Muscle of arm (tissue), 12 donors: ENCODE measurements around the gene MS4A18. TPM values are rescaled to one million over a fixed set of nuclear protein-coding genes. Genes with fewer than 3 reads are reported as not detected.
"Not testable (repeated sequence)": the region's sequence is repeated elsewhere in the genome, so short reads cannot be mapped to it uniquely, and the experiment has no call there.

Source experiments
- DNase-seq: peaks from one replicate; pipeline ENCODE4 v3.0.0-alpha.2; 2013
- polyA plus RNA-seq, 12 donors: library from polyadenylated mRNA; unstranded; fragments of 120-200 nt; gene quantifications; one replicate each; pipeline ENCODE4 v1.2.1, GENCODE V29; 2013; ENCODE audit not compliant: insufficient read length in 12 of 12

MS4A18 gene
- polyA plus RNA-seq, 12 donors = not detected

DNA sequence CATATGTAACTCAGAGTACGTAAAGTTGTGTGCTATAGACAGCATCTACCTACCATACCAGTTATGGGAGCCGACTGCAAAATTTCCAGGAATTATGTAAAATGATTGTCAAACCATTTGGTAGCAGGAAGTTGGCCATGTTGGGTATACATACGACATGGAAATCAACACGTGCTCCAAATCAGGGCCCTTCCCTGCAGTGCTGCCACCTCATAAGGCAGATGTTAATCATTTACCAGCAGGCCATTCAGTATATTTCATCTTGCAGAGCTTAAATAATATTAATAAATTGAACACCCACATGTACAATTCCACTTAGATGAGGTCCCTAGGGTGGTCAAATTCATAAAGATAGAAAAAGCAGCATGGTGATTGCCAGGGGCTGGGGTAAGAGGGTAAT, 9.8 kb downstream of the MS4A18 start:
- no peak for DNase-seq

DNA sequence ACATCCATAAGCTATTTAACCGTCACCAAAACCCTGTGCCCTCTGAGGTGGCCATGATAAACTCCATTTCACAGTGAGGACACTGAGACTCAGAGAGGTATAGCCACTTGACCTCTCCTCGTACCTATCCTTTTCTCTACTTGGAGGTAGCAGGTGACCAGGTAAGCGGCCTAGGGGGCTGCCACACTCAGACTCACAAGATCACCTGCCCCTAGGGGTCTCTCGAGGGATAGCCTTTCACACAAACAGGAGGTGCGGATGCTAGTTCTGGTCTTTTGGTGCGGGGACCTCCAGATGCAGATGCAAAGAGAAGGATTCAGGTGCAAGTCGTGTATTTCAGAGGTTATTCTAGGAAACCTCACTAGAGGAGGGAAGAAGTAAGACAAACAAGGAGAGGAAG, 14.6 kb downstream of the MS4A18 start:
- DNase-seq = no peak

- no peak for DNase-seq
These were observed 16.1 kb downstream of the MS4A18 start for GRCh38 chr11:60740573-60740972.

- DNase-seq = no peak
These were observed 16.9 kb downstream of the MS4A18 start for GRCh38 chr11:60741421-60741820.

- DNase-seq = no peak
These were observed 18.5 kb downstream of the MS4A18 start for GRCh38 chr11:60743058-60743457.

GRCh38 chr11:60744114-60744513, 19.6 kb downstream of the MS4A18 start:
- no peak for DNase-seq

DNA sequence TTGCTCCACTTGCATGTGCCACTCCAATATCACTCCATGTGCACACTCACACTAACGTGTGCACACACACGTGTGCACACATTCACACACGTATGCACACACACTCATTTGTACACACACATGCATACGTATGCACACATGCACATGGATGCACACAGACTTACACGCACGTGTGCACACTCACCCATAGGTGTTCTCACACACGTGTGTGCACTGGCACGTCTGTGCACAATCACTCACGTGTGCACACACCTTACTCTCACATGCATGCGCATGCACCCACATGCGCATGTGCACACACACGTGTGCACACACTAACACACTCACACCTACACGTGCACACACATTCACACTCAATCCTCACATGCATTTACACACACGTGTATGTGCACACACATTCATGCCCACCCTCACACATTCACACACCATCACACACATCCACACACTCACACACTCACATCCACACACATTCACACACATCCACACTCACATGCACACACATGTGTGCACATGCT, 22.9 kb downstream of the MS4A18 start:
- DNase-seq = no peak

GRCh38 chr11:60748225-60748624, 23.7 kb downstream of the MS4A18 start:
- no peak for DNase-seq

DNA sequence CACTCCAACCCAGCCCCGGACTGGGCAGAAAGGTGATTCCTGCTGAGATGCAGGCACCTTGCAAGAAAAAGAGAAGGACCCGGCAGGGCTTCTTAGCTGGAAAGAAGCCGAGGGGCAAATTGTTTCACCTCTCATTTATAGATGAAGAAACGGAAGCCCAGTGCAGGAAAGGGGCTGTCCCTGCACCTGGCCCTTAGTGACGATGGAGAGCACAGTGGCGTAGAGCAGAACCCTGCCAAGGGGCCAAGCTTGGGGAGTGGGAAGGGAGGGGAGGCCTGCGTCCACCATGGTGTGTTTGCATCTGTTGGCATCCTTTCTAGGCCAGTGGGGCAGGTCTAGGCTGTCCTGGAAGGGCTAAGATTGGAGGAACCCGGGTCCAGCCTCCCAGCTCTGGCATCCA, 24.3 kb downstream of the MS4A18 start:
- DNase-seq = no peak

DNA sequence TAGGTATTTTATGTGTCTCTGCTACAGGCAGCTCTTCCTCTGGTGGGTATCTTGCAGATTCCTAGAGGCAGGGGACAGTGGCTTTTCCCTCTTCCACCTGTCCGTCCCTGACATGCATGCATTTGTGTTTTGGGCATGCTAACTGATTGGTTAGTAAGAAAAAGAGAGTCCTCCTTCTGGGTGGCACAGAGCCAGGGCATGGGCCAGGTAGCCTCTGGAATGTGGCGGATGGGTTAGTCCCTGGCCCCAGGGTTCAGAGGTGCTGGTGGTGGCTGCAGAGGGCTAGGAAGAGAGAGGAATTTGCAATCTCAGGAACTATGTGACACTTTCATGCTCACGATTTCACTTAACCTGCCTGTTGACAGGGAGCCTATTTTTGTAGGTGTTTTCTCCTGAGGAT, 26.4 kb downstream of the MS4A18 start:
- DNase-seq = no peak

GRCh38 chr11:60753309-60753708, 28.8 kb downstream of the MS4A18 start:
- no peak for DNase-seq

DNA sequence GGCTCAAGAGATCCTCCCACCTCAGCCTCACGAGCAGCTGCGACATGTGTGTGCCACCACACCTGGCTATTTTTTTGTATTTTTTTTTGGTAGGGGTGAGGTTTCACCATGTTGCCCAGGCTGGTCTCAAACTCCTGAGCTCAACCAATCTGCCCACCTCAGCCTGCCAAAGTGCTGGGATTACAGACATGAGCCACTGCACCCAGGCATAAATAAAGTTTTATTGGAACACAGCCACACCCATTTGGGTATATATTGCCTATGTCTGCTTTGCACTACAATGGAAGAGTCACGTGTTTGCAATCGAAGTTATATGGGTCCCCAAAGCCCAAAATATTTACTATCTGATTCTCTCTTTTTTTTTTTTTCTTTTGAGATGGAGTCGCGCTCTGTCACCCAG, 30.4 kb downstream of the MS4A18 start:
- DNase-seq = no peak

DNA sequence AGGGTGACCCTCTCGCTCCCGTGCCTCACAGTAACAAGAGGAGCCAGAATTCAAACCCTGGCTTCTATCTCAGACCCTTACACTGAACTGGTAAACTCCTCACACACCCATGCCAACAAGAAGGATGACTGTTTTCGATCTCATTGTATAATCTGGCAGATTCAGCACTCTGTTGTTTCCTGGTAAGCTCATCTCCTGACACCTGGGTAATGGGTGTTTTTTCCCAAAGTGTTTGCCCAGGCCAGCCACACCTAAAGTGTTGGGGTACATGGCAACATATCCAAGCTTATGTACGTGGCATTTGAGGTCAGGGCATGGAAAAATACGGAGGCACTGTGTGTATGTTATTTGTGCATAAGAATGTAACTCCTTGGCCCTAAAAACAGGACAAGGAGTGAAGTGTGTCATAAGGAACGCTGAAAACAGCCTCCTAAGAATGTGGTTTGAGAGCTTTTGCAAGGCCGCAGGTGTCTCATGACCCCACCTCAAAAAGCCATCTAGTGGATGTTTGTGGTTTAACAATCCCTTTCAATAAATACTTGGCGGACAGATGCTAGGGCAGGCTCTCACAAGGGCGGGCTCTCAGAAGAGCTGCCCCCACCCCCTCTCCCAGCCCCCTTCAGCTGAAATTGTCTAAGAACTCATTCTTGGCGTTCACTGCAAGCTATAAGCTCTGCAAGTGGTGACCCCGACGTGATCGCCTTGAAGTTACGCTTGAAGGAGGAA, 31.9 kb downstream of the MS4A18 start, which contains the start of gene MS4A15:
Gene MS4A15 (plus strand): TSS at position 561 of the 726 bp plus-strand sequence. CDS start 6,867 bp downstream, outside the sequence.
- no peak for DNase-seq

GRCh38 chr11:60757231-60757800, 32.8 kb downstream of the MS4A18 start:
- DNase-seq = no peak

- DNase-seq = not testable (repeated sequence)
These were observed 34.2 kb downstream of the MS4A18 start for GRCh38 chr11:60758671-60759070.

GRCh38 chr11:60759438-60760225, 35.1 kb downstream of the MS4A18 start:
- not testable (repeated sequence) for DNase-seq

GRCh38 chr11:60761436-60762190, 37.1 kb downstream of the MS4A18 start:
- DNase-seq = peak; percentile 36

GRCh38 chr11:60762851-60763691, 38.6 kb downstream of the MS4A18 start:
- DNase-seq = peak; percentile 49

GRCh38 chr11:60763692-60764369, 39.3 kb downstream of the MS4A18 start:
- no peak for DNase-seq

DNA sequence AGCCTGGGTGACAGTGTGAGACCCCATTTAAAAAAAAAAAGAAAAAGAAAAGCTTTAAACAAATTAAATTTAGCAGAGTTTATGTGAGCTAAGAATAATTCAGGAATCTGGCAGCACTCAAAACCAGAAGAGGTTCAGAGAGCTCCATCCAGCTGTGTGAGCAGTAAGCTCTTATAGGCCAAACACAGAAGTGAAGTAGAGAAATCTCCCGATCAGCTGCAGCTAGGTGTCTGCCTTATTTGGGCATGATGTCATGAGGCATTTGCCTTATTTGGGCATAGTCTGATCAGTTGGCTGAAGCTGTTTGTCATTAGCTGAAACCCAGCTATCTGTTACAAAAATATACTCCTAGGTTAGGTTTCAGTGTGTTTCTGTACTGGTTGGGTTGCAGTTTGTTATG, 40.4 kb downstream of the MS4A18 start:
- no peak for DNase-seq
